ENCODE data around the gene SPRY4. TPM values are rescaled to one million over a fixed set of nuclear protein-coding genes. Genes with fewer than 3 reads are reported as not detected.
A peak's percentile ranks its signal among the peaks of the same experiment; 100 is the strongest.

The SPRY4 gene
- total and polyA plus RNA-seq, 2 of the 4 experiments (the other 2 are of a cell fraction): 8.4 to 21.0 TPM

- Histone ChIP-seq H2AK5ac (ENCODE audit: low read depth, low read length) (no peak overlapping the region; the same call in 1 of the 2 replicates), H4K20me1 (ENCODE audit: insufficient read depth, low read length) (peaks cover 15% of the 10 kb centered on the region), H3K4me3 (ENCODE audit: insufficient read depth, low read depth, low read length) (no peak overlapping the region), H2BK20ac (ENCODE audit: low read depth, low read length) (no peak overlapping the region), H3K27me3 (ENCODE audit: control insufficient read depth, insufficient read depth, low read length) (no peaks in the 10 kb centered on the region), H4K5ac (ENCODE audit: low read depth, low read length) (no peak overlapping the region), H3K4me1 (ENCODE audit: control insufficient read depth, insufficient read depth, low read length) (peaks cover 25% of the 10 kb centered on the region), H3K56ac (ENCODE audit: extremely low read depth, insufficient read depth, low read length) (no peak overlapping the region), H3K9ac (ENCODE audit: low read depth, low read length) (no peak overlapping the region), H3K4me2 (ENCODE audit: low read depth, low read length) (no peak overlapping the region), H2AFZ (replicated peaks; ENCODE audit: low read length, poor library complexity) (no peak overlapping the region), H3K23ac (ENCODE audit: low read depth, low read length) (no peak overlapping the region), H4K8ac (ENCODE audit: low read depth in 2 of 2, low read length in 2 of 2) (no peak overlapping the region), H2BK5ac (ENCODE audit: low read depth, low read length, poor library complexity, severe bottlenecking) (no peak overlapping the region), H3K9me1 (ENCODE audit: insufficient read depth, low read length) (peaks cover 29% of the 10 kb centered on the region), H3K79me1 (ENCODE audit: low read depth in 1 of 2, low read length in 2 of 2) (peaks cover 19 to 80% of the 10 kb centered on the region in 2 experiments; a peak in 3 of 4 replicates), H3K18ac (ENCODE audit: low read depth, low read length) (no peak overlapping the region), H3K27ac (ENCODE audit: insufficient read depth, low read length) (no peak overlapping the region), H2AK9ac (replicated peaks; ENCODE audit: low read depth, low read length, poor library complexity) (no peak overlapping the region), H3K9me3 (ENCODE audit: control insufficient read depth, insufficient read depth, low read length) (no peaks in the 10 kb centered on the region), H2BK15ac (ENCODE audit: low read depth, low read length) (no peak overlapping the region), H3K4ac (ENCODE audit: low read depth, low read length) (no peak overlapping the region), H3K36me3 (ENCODE audit: control insufficient read depth, insufficient read depth, low read length) (no peaks in the 10 kb centered on the region), H4K91ac (ENCODE audit: insufficient read depth, low read depth, low read length) (no peak overlapping the region), H2BK120ac (ENCODE audit: low read depth, low read length) (no peak overlapping the region), H3K14ac (replicated peaks; ENCODE audit: low read depth, low read length) (no peak overlapping the region)
- ChIA-PET POLR2A (ENCODE audit: unreplicated experiment) (no interaction called here), CTCF (no interaction called here)
- dilution Hi-C loops (cut with HindIII; ENCODE audit: low sequenced_read_pairs, unreplicated experiment): no loop called here
- no TSS peak for BruUV-seq (replicated peaks)
- intact Hi-C loops (cut with micrococcal nuclease): no loop called here
- no CpG with 5 or more reads among the region's 4 CpGs for WGBS, 2 experiments (ENCODE audit: extremely low coverage in 2 of 2, insufficient read length in 1 of 2)
- ATAC-seq (ENCODE audit: low read depth) (no peak), DNase-seq (no peak)
- in situ Hi-C loops (cut with MboI; ENCODE audit: low sequenced_read_pairs): no loop called here
- TF ChIP-seq CEBPB (IDR thresholded peaks at IDR 0.05; ENCODE audit: low read depth, low read length) (peak; percentile 58), ELK1 (IDR thresholded peaks at IDR 0.05; ENCODE audit: borderline replicate concordance, low read depth, low read length) (no peak)
These were observed 23.3 kb downstream of the SPRY4 start for GRCh38 chr5:142301540-142301939.

Data from IMR-90 (cell line).